PC-3 (cell line): ENCODE data around the gene NOL6.

Experiments used
- EZH2phosphoT487 ChIP-seq: fragments of 300-600 bp; sonication (generic); IDR thresholded peaks from 2 replicates; pipeline ENCODE4 v1.6.1; 2018; ENCODE audit warnings: mild to moderate bottlenecking, antibody characterized with exemption, low read length, borderline replicate concordance
- TF ChIP-seq, protein P1 (sequence below): fragments of 300-600 bp; sonication (generic); conservative IDR thresholded peaks from 2 replicates; pipeline ENCODE4 v1.5.1; 2017; ENCODE audit warnings: antibody characterized with exemption, low read depth, mild to moderate bottlenecking, low read length

DNA sequence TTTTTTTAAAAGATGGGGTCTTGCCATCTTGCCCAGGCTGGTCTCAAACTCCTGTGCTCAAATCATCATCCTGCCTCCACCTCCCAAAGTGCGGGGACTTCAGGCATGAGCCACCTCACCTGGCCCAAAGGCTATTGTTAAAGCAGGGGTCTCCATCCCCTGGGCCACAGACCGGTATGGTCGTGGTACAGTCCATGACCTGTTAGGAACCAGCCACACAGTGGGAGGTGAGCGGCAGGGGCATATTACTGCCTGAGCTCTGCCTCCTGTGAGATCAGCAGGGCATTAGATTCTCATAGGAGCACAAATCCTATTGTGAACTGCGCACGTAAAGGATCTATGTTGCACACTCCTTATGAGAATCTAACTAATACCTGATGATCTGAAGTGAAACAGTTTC lies 7.3 kb upstream of the NOL6 start:
- TF ChIP-seq, protein P1, sequence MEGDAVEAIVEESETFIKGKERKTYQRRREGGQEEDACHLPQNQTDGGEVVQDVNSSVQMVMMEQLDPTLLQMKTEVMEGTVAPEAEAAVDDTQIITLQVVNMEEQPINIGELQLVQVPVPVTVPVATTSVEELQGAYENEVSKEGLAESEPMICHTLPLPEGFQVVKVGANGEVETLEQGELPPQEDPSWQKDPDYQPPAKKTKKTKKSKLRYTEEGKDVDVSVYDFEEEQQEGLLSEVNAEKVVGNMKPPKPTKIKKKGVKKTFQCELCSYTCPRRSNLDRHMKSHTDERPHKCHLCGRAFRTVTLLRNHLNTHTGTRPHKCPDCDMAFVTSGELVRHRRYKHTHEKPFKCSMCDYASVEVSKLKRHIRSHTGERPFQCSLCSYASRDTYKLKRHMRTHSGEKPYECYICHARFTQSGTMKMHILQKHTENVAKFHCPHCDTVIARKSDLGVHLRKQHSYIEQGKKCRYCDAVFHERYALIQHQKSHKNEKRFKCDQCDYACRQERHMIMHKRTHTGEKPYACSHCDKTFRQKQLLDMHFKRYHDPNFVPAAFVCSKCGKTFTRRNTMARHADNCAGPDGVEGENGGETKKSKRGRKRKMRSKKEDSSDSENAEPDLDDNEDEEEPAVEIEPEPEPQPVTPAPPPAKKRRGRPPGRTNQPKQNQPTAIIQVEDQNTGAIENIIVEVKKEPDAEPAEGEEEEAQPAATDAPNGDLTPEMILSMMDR = no peak
- no peak for TF ChIP-seq EZH2phosphoT487
